Stomach smooth muscle (tissue), 2 donors: Measurements from ENCODE around the gene FGD5.
"Not testable (repeated sequence)": the region's sequence is repeated elsewhere in the genome, so short reads cannot be mapped to it uniquely, and the experiment has no call there.

ENCODE experiments used
- H3K27ac ChIP-seq: one replicate; pipeline ENCODE4 v1.7.0; 2013; ENCODE audit warnings: mild to moderate bottlenecking, low read length, inconsistent platforms
- H3K27me3 ChIP-seq, 2 donors: one replicate each; pipeline ENCODE4 v1.7.0; 2013; ENCODE audit warnings: low read length in 2 of 2; ENCODE audit not compliant: insufficient read depth in 2 of 2, control insufficient read depth in 1 of 2
- H3K36me3 ChIP-seq, 2 donors: one replicate each; pipeline ENCODE4 v1.7.0; 2013; ENCODE audit warnings: low read length in 2 of 2; ENCODE audit not compliant: control insufficient read depth in 2 of 2, insufficient read depth in 2 of 2
- H3K4me1 ChIP-seq: one replicate; pipeline ENCODE4 v1.7.0; 2013; ENCODE audit warnings: low read length; ENCODE audit not compliant: control insufficient read depth, insufficient read depth
- H3K4me3 ChIP-seq, 2 donors: one replicate each; pipeline ENCODE4 v1.7.0; 2013; ENCODE audit warnings: low read length in 2 of 2
- H3K9ac ChIP-seq, 2 donors: one replicate each; pipeline ENCODE4 v1.7.0; 2013; ENCODE audit warnings: low read length in 2 of 2, mild to moderate bottlenecking in 1 of 2
- H3K9me3 ChIP-seq, 2 donors: one replicate each; pipeline ENCODE4 v1.7.0; 2013; ENCODE audit warnings: low read length in 2 of 2; ENCODE audit not compliant: control insufficient read depth in 2 of 2
- donor health status: healthy.
- donor health status: Pancreatic carcinoma.

The FGD5 gene

GRCh38 chr3:14809611-14810010 lies 9.2 kb upstream of the FGD5 start:
- Histone ChIP-seq H3K4me3 (peak overlapping the region; percentile 46 to 55), H3K27me3 (peaks cover 10 to 16% of the 10 kb centered on the region in 2 donors)
- not testable (repeated sequence) for H3K4me1 ChIP-seq, H3K9me3 ChIP-seq, H3K36me3 ChIP-seq, H3K27ac ChIP-seq, H3K9ac ChIP-seq

- Histone ChIP-seq H3K9me3 (no peaks in the 10 kb centered on the region), H3K36me3 (no peaks in the 10 kb centered on the region), H3K27me3 (peaks cover 10 to 16% of the 10 kb centered on the region in 2 donors), H3K4me3 (peak overlapping the region; percentile 46 to 72), H3K9ac (no peak overlapping the region), H3K27ac (no peak overlapping the region), H3K4me1 (peaks cover 4% of the 10 kb centered on the region)
These were observed 8.5 kb upstream of the FGD5 start for GRCh38 chr3:14810070-14810791.

- H3K4me1 ChIP-seq, result peaks cover 4% of the 10 kb centered on the region
- H3K9ac ChIP-seq, result peak overlapping the region; percentile 36 to 38
- no peaks in the 10 kb centered on the region for H3K9me3 ChIP-seq
- H3K27me3 ChIP-seq, result peaks cover 8 to 16% of the 10 kb centered on the region in 2 donors
- peak overlapping the region; percentile 53 for H3K27ac ChIP-seq
- peak overlapping the region; percentile 53 to 72 for H3K4me3 ChIP-seq
- H3K36me3 ChIP-seq, result no peaks in the 10 kb centered on the region
These were observed 7.7 kb upstream of the FGD5 start for GRCh38 chr3:14810801-14811661.

- Histone ChIP-seq H3K4me3 (peak overlapping the region; percentile 53 to 72), H3K27ac (peak overlapping the region; percentile 53), H3K36me3 (no peaks in the 10 kb centered on the region), H3K4me1 (peaks cover 4% of the 10 kb centered on the region), H3K9ac (peak overlapping the region in 1 of 2 donors; percentile 38), H3K9me3 (no peaks in the 10 kb centered on the region), H3K27me3 (peaks cover 9 to 16% of the 10 kb centered on the region in 2 donors)
These were observed 7.1 kb upstream of the FGD5 start for GRCh38 chr3:14811684-14812083.

- H3K9me3 ChIP-seq, result no peaks in the 10 kb centered on the region
- peaks cover 9 to 16% of the 10 kb centered on the region in 2 donors for H3K27me3 ChIP-seq
- H3K4me3 ChIP-seq, result peak overlapping the region in 1 of 2 donors; percentile 72
- H3K4me1 ChIP-seq, result peaks cover 4% of the 10 kb centered on the region
- H3K36me3 ChIP-seq, result no peaks in the 10 kb centered on the region
- no peak overlapping the region for H3K27ac ChIP-seq
- no peak overlapping the region for H3K9ac ChIP-seq
These were observed 6.5 kb upstream of the FGD5 start for GRCh38 chr3:14812196-14812790.

GRCh38 chr3:14814411-14814871 lies 4.3 kb upstream of the FGD5 start:
- no peaks in the 10 kb centered on the region for H3K9me3 ChIP-seq
- H3K4me3 ChIP-seq, result no peak overlapping the region
- peaks cover 4% of the 10 kb centered on the region for H3K4me1 ChIP-seq
- H3K27me3 ChIP-seq, result peaks cover 2 to 16% of the 10 kb centered on the region in 2 donors
- no peaks in the 10 kb centered on the region for H3K36me3 ChIP-seq
- no peak overlapping the region for H3K9ac ChIP-seq
- H3K27ac ChIP-seq, result no peak overlapping the region

GRCh38 chr3:14816359-14816758 lies 2.4 kb upstream of the FGD5 start:
- H3K9me3 ChIP-seq, result no peaks in the 10 kb centered on the region
- peaks cover 2 to 5% of the 10 kb centered on the region in 2 donors for H3K27me3 ChIP-seq
- H3K27ac ChIP-seq, result no peak overlapping the region
- no peaks in the 10 kb centered on the region for H3K4me1 ChIP-seq
- no peak overlapping the region for H3K9ac ChIP-seq
- no peak overlapping the region for H3K4me3 ChIP-seq
- H3K36me3 ChIP-seq, result no peaks in the 10 kb centered on the region

GRCh38 chr3:14819671-14820070 lies 909 bp downstream of the FGD5 start:
- no peak overlapping the region for H3K9ac ChIP-seq
- H3K4me1 ChIP-seq, result peaks cover 6% of the 10 kb centered on the region
- H3K9me3 ChIP-seq, result no peaks in the 10 kb centered on the region
- H3K27ac ChIP-seq, result no peak overlapping the region
- peaks cover 0 to 2% of the 10 kb centered on the region in 2 donors for H3K27me3 ChIP-seq
- no peaks in the 10 kb centered on the region for H3K36me3 ChIP-seq
- no peak overlapping the region for H3K4me3 ChIP-seq

- Histone ChIP-seq H3K27ac (no peak overlapping the region), H3K9ac (no peak overlapping the region), H3K36me3 (no peaks in the 10 kb centered on the region), H3K4me3 (no peak overlapping the region), H3K27me3 (peaks cover 0 to 2% of the 10 kb centered on the region in 2 donors), H3K4me1 (peaks cover 6% of the 10 kb centered on the region), H3K9me3 (no peaks in the 10 kb centered on the region)
These were observed 1.4 kb downstream of the FGD5 start for GRCh38 chr3:14820156-14820555.

- H3K27ac ChIP-seq, result no peak overlapping the region
- H3K9ac ChIP-seq, result no peak overlapping the region
- no peak overlapping the region for H3K4me3 ChIP-seq
- H3K4me1 ChIP-seq, result peaks cover 6% of the 10 kb centered on the region
- H3K36me3 ChIP-seq, result no peaks in the 10 kb centered on the region
- H3K27me3 ChIP-seq, result peaks cover 0 to 2% of the 10 kb centered on the region in 2 donors
- H3K9me3 ChIP-seq, result no peaks in the 10 kb centered on the region
These were observed 2.4 kb downstream of the FGD5 start for GRCh38 chr3:14821151-14821550.
